Kidney tubule cell (primary cell): ENCODE data around the gene REC114.
"Not testable (repeated sequence)": the region's sequence is repeated elsewhere in the genome, so short reads cannot be mapped to it uniquely, and the experiment has no call there.

ENCODE experiments used
- DNase-seq: peaks from one replicate; pipeline ENCODE4 v3.0.0-alpha.2; 2018; ENCODE audit warnings: low spot score

REC114 gene

DNA sequence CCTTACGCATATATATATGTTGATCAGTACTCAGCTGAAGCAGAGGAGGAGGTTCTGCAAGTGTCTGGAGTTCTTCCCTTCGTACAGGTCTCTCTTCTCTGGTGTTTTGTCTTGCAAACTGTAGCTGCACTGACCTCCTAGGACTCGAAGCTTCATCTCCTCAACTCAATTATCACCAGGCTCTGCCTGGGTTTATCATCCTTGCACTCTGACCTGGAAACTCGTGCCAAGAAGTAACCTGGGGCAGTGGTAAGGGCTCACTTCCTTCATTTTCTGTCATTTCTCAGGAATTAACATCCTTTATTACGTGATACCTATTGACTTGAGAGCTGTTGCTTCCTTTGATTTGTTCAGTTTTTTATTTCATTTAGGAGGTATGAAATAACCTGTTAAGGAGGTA lies 14.4 kb downstream of the REC114 start:
- DNase-seq: no peak

DNA sequence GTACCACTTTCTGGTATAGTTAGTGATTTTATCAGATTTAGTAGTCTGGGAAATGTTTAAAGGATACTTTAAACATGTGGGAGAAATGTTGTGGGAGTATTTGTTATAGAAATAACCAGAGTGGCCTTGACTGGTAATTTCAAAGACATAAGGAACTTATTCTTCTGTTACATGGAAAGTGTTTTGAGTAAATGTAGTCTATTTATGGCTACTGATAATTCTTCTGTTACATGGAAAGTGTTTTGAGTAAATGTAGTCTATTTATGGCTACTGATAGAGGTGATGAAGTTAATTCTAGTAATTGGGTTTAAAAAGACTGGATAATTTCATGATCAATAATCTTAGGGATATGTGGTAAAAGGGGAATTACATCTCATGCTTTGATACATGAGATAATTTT lies 17.7 kb downstream of the REC114 start:
- DNase-seq: no peak

DNA sequence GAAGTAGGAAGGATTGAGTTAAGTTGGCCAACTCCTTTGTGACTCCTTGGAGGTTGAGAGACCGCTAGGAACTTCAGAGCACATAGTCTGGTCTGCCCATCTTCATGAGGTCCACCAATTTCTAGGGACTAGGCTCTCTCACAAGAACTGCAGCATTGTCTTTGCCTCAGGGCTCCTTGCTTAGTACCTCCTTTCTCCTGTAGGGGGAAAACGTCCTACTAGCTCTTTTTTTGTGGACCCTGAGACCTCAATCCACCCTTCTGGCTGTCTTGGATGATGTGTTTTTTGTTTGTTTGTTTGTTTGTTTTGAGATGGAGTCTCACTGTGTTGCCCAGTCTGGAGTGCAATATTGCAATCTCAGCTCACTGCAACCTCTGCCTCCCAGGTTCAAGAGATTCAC lies 21.6 kb downstream of the REC114 start:
- no peak for DNase-seq

DNA sequence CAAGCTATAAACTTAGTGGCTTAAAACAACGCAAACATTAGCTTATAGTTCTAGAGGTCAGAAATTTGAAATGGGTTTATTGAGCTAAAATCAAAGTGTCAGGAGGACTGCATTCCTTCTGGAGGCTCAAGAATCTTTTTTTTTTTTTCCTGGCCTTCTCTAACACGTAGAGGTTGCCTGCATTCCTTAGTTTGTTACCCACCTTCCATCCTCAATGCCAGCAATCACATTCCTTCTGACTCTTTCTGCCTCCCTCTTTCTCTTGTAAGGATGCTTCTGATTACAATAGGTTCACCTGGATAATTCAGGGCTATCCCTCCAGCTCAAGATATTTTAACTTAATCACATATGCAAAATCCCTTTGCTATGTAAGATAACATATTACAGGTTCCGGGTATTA lies 24.8 kb downstream of the REC114 start:
- no peak for DNase-seq

DNA sequence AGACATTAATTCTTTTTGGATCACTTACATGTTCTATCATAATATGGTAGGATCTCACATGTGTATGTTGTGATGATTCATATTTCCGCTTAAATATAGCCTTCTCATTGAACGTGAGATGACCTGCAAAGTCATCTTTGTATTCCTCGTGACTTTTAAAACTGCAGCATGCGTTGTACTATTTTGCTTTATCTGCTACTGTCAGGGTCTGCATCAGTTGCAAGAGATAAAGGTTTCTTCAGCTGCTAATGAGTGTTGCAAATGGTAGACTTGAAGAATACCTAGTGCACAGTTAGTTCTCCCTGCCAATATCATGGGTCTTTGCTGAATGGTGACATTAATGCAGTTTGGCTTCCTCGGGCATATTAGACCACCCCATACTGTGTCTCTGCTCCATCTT lies 31.8 kb downstream of the REC114 start:
- DNase-seq: no peak

DNA sequence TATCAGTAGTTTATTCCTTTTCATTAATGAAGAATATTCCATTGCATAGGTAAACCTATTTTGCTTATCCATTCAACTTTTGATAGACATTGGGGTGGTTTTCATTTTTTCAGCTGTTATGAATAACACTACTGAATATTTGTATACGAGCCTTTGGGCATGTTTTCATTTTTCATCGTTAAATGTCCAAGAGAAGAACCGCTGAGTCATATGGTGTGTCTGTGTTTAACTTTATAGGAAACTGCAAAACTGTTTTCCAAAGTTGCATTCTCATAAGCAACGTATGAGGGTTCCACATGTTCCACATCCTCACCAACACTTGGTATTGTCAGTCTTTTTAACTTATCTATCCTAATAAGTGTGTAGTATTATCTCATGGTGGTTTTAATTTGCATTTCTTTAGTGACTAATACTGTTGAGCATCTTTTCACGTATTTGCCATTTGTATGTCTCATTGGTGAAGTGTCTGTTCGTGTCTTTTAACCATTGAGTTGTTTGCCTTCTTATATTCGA lies 33.8 kb downstream of the REC114 start:
- DNase-seq: no peak

DNA sequence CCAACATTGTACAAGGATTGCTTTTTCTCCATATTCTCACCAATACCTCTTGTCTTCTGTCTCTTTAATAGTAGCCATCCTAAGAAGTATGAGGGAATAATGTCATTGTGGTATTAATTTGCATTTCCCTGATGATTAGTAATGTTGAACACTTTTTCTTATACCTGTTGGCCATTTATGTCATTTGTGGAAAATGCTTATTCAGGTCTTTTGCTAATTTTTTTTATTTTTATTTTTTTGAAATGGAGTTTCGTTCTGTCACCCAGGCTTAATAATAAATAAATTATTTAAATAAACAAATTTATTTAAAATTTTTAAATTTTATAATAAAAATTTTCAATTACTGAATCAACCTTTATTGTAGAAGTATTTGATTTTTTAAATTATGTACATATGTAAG lies 37.1 kb downstream of the REC114 start:
- DNase-seq: no peak

DNA sequence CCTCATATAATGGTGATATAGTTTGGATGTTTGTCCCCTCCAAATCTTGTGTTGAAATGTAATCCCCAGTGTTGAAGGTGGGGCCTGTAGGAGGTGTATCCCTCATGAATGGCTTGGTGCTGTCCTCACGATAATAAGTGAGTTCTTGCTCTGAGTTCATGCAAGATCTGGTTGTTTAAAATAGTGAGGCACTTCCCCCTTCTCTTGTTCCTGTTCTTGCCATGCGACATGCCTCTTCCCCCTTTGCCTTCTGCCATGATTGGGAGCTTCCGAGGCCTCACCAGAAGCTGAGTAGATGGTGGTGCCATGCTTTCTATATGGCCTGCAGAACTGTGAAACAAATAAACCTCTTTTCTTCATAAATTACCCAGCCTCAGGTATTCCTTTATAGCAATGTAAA lies 39.2 kb downstream of the REC114 start:
- DNase-seq: no peak

DNA sequence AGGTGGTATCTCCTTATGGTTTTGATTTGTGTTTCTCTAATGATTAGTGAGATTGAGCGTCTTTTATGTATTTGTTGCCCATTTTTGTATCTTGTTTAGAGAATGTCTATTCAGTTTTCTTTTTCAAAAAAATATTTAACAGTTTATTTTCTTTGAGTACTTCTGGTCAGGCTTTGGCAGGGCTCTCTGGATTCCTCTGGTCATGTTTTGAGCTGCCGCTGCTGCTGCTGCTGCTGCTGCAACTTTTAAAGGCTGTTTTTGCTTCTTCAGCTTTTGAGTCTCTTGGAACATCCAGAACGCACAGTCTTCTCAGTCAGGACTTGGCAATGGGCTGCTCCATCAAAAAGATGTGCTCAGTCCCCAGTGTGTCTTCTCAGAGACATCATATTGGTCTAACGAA lies 40.1 kb downstream of the REC114 start:
- DNase-seq: no peak

DNA sequence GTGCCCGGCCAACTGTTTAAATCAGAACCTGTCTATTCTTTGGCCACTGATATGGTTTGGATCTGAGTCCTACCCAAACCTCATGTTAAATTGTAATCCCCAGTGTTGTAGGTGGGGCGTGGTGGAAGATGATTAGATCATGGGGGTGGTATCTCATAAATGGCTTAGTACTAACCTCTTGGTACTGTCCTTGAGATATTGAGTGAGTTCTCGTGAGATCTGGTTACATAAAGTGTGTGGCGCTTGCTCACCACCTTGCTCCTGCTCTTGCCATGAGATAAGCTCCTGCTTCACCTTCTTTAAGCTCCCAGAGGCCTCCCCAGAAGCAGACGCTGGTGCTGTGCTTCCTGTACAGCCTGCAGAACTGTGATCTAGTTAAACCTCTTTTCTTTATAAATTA lies 42.4 kb downstream of the REC114 start:
- DNase-seq: no peak

DNA sequence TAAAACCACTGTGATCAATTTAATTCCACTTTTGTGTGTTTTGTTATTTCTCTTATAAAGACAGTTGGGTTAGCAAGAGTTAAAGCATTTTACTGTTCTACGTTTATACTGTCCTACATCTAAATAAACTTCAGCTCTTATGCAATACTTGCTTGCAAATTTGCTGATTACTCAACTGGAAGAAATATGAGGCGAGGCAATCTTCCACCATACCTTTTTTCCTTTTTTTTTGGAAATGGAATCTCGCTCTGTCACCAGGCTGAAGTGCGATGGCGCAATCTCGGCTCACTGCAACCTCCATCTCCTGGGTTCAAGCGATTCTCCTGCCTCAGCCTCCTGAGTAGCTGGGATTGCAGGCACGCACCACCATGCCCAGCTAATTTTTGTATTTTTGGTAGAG lies 42.9 kb downstream of the REC114 start:
- DNase-seq: not testable (repeated sequence)

DNA sequence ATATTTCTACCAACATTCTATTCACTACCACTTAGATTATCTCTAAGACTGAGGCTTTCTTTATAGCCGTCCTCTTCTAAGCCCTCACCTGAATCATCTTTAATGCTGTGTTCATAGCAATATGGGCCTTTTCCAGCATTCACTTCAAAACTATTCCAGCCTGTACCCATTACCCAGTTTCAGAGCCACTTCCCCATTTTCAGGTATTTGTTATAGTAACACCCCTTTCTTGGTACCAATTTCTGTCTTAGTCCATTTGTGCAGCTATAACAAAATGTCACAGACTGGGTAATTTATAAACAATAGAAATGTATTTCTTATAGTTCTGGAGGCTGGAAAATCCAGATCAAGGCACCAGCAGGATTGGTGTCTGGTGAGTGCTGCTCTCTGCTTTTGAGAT lies 45.7 kb downstream of the REC114 start:
- DNase-seq: no peak

DNA sequence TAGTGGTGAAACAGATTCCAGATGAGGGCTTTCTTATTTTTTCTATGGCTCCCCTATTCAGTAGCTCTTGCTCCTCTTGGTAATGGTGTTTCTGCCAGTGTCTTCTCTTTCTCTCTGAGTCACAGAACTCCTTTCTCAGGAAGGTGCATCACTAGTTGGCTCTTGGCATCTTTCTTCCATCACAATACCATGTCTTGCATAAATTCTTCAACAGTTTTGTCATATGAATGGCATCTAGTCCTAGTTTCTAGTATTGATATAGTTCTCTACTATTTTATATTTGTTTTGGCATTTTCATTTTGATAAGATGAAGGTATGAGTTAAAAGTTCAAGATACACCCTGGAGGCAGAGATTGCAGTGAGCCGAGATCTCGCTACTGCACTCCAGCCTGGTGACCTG lies 51.0 kb downstream of the REC114 start:
- DNase-seq: peak; percentile 2

DNA sequence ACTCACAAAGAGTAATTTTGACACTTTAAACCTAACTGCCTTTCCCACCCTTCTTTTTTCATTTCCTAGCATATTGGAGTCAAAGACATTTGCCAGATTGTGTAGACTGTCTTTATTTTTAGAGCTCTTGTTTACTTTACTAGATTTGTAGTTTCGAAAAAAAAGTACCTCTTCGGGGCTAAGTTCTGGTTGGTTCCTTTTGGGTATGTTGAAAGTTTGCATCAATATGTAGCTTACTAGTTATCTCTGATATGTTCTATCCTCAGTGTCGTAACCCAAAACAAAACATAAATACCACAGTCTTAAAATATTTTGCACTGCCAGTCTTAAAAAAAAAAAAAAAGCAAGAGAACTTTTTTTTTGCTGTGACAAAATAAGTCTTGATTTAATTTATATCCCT lies 52.2 kb downstream of the REC114 start:
- no peak for DNase-seq

DNA sequence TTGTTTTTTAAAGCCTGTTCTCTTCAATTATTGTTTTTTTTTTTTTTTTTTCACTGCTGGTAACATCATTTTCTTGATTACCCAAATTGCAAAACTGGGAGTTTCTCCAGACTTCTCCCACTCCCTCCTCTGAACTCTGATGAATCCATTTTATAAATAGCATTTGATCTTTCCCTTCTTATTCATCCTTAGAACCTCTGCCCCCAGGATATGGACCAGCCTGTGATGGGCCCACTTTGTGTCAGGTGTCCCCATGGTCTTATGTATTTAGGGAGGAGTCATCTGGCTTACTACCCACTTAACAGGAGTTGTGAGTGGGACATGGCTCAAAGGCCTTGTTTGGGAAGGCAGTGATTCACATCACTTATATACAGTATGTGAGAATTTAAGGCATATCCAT lies 57.7 kb downstream of the REC114 start:
- no peak for DNase-seq

DNA sequence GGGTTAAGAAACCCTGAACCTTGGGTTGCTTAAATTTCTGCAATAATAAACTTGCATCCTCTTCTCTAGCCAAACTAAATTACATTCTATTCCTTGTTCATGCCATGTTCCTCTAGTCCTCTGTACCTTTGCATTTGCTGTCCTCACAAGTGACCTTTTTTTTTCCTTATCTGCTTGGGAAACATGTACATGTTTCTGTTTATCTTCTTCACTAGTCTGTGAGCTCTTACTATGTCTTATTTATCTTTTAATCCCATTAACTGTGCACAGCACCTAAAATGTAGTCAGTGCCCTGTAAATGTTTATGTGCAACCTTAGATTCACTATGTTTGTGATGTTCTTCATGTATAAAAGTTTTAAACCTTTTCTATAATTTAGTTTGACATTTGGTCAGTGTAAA lies 61.9 kb downstream of the REC114 start:
- DNase-seq: no peak

DNA sequence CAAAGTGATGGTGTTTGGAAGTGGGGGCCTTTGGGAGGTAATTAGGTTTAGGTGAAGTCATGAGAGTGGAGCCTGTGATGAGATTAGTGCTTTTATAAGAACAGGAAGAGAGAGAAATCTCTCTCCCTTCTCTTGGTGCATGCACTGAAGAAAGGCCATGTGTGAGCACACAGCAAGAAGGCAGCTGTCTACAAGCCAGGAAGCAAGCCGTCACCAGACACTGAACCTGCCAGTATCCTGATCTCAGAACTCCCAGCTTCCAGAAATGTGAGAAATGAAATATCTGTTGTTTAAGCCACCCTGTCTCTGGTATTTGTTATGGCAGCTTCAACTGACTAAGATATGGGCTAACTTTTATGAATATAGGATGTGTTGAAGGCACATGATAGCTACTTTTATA lies 72.6 kb downstream of the REC114 start:
- DNase-seq: no peak

DNA sequence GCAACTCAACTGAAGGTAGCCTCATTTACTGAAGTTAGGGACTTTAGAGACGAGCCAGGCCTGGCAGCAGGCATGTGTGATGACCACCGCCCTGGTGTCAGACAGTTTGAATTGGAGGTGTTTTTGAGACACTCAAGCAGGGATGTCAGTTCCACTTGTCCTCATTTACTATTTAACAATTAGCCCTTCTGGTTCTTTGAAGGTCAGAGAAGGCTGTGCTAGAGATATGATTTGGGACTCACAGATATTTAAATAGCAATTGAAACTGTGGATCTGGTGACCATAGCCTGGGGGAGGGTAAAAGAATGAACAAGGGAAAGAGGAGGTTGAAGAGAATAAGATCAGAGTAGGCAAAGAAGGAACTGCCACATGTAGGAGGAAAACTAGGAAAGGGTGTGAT lies 74.6 kb downstream of the REC114 start:
- DNase-seq: no peak

DNA sequence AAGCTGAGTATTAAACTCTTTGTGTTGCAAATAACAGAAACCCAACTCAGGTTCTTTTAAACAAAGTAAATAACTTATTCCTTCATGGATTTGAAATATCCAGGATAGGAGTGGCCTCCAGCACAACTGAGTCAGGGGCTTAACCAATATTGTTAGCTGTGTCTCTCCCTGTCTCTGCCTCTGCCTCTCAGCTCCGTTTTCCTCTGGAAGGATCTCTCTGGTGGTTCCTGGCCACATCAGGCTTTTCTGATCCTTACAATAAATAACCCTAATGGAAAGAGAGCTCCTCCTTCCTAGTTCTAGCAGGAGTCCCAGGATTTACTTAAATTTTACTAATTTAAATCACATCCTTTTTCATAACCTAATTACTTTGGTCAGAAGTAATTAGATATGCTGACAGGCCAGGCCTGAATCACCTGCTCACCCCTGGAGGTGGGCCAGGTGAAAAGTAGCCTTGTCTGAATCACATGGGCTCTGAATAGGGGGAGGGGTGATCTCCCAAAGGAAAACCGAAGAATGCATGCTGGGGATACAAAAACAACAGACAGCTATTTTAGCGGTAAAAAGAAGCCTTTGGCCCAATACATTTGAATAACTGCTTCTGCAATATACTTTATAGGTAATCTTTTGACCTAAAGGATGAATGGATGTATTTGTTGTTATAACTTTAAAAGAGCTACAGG lies 75.4 kb downstream of the REC114 start:
- DNase-seq: peak; percentile 29

DNA sequence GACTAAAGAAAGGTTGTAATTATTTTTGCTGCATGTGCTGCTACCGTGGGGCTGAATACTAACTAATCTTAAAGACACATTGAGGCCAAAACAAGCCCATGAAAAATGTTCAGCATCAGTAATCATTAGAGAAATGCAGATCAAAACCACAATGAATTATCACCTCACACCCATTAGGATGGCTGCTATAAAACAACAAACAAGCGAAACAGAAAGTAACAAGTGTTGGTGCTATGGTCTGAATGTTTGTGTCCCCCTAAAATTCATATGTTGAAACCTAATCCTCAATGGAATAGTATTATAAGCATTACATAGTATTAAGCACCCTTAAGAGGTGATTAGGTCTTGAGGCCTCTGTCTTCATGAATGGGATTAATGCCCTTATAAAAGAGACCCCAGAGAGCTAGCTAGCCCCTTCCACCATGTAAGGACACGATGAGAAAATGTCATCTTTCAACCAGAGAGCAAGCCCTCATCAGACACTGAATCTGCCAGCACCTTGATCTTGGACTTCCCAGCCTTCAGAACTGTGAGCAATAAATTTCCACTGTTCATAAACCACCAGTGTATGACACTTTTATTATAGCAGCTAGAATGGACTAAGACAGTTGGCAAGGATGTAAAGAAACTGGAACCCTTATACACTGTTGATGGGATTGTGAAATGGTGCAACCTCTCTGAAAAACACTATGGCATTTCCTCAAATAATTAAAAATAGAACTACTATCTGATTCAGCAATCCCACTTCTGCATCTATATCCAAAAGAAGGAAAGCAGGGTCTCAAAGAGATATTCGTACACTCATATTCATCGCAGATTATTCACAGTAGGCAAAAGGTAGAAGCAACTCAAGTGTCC lies 76.1 kb downstream of the REC114 start:
- DNase-seq: no peak

DNA sequence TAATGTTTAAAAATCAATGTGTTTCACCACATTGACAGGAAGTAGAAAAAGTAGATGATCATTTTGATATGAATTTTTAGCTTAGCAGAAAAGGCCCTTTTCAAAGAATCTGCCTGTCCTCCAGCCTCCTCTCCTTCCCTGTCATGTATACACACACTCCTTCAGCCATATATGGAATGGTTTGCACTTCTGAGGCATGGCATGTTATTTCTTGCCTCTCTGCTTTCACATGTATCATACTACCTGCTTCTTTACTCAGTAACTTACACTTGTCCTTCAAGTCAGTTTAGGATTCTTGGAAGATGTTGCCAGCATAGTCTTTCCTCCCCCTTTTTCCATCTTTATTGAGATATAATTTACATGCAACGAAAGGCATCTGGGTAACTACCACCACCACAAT lies 79.0 kb downstream of the REC114 start:
- DNase-seq: no peak

DNA sequence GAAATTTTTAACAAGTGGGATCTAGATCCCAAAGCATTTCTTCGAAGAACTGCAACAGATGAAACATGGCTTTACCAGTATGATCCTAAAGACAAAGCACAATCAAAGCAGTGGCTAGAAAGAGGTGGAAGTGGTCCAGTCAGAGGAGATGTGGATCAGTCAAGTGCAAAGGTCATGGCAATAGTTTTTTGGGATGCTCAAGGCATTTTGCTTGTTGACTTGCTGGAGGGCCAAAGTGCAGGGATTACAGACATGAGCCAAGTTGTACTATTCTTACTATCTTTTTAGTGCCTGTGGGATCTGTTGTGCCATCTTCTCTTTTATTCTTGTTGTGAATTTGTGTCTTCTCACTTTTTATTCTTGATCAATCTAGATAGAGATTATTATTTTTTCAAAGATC lies 82.0 kb downstream of the REC114 start:
- no peak for DNase-seq

DNA sequence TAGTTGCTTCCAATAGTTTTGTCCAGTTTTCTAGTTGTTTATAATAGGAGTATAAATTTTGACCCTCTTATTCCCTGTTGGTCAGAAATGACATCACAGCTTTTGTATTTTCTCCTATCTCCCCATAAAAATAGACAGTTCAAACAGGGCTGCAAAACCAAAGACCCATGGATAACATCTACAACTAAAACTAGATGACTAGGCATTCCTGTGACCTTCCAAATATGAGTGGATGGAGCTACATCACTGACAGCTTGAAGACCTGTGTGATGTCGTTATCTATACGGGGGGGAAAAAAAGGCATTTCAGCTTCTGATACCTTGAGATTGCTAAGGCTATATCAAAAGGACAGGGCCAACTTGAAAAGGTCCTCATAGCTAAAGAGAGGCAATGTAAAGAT lies 84.6 kb downstream of the REC114 start:
- no peak for DNase-seq

DNA sequence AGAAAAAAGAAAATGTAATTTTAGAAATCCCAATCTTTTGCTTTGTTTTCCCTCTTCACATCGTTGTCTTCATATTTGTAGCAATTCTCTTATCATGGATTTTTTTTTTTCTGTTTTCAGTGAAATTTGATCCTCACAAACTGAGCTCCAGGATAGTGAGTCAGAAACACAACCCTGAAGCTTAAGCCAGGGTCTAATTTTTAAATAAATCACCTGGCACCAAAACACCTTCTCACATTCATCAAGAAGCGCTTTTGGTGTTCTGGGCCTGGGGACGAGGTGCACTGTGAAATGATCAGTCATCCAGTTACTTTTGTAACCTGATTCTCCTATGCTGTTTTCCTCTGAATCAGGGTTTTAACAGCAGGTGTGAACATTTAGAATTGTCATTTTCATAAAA lies 87.7 kb downstream of the REC114 start:
- no peak for DNase-seq
